Left lung (tissue), 10 donors: ENCODE results near the gene ZNF277. TPM values are rescaled to one million over a fixed set of nuclear protein-coding genes. Genes with fewer than 3 reads are reported as not detected.

Experiments used
- ATAC-seq: fragments of 200-7000 bp; cut with Tn5 transposase; one replicate; pipeline ENCODE4 v1.9.1; 2020; ENCODE audit warnings: moderate library complexity
- DNase-seq, 4 donors: peaks; one replicate each; pipeline ENCODE4 v3.0.0-alpha.2; 2013 to 2020
- H3K27ac ChIP-seq, 2 donors: fragments of 200-600 bp; sonication (generic) in 1 of 2; one replicate each; pipeline versions ENCODE4 v1.5.0 to v1.8.0; 2020 to 2021
- H3K27me3 ChIP-seq, 2 donors: fragments of 200-600 bp; sonication (generic) in 1 of 2; one replicate each; pipeline versions ENCODE4 v1.5.0 to v1.8.0; 2020 to 2021
- H3K36me3 ChIP-seq, 2 donors: fragments of 200-600 bp; sonication (generic) in 1 of 2; one replicate each; pipeline versions ENCODE4 v1.5.0 to v1.8.0; 2020 to 2021
- H3K4me1 ChIP-seq, 2 donors: fragments of 200-600 bp; one replicate each; pipeline ENCODE4 v1.8.0; 2021
- H3K4me3 ChIP-seq, 2 donors: fragments of 200-600 bp; sonication (generic) in 1 of 2; one replicate each; pipeline versions ENCODE4 v1.5.0 to v1.8.0; 2020 to 2021; ENCODE audit warnings: mild to moderate bottlenecking in 1 of 2
- H3K9me3 ChIP-seq, 2 donors: fragments of 200-600 bp; sonication (generic) in 1 of 2; one replicate each; pipeline versions ENCODE4 v1.5.0 to v1.8.0; 2020 to 2021
- intact Hi-C, 2 donors: fragments of 100-400 bp; cut with DNase I; formaldehyde crosslinking; loops; one replicate each; pipeline versions ENCODE4 v1.11.2 to v1.14.2; 2022
- polyA plus RNA-seq, 6 donors: library from polyadenylated mRNA; unstranded; fragments of 120-200 nt; gene quantifications; one replicate each; pipeline ENCODE4 v1.2.1, GENCODE V29; 2013; ENCODE audit not compliant: insufficient read length in 6 of 6
- total RNA-seq, 2 donors: library from RNA; stranded (reverse); fragmentation: NEBNext Ultra II Directional; extraction: Animal tissue kit (Norgen Biotek cat#: 25700); gene quantifications; one replicate each; pipeline ENCODE4 v1.2.1, GENCODE V29; 2021
- TF ChIP-seq, protein P1 (sequence below), 2 donors: fragments of 200-600 bp; sonication (generic) in 1 of 2; IDR thresholded peaks; one replicate each; pipeline versions ENCODE4 v1.5.0 to v1.8.0; 2021; ENCODE audit warnings: antibody characterized with exemption in 2 of 2
- donor health status: DM: no; HTN: yes; CAD: no.
- donor health status: DM: no; HTN: no; CAD: no.

Gene ZNF277
- total and polyA plus RNA-seq, 8 donors = 19.8 to 41.0 (median 34.5) TPM

GRCh38 chr7:112361154-112361553, 154.7 kb downstream of the ZNF277 start:
- H3K4me3 ChIP-seq = no peak overlapping the region
- H3K27ac ChIP-seq = peak overlapping the region; percentile 1 to 25
- peaks cover 0 to 13% of the 10 kb centered on the region in 2 donors for H3K4me1 ChIP-seq
- H3K36me3 ChIP-seq = no peaks in the 10 kb centered on the region
- no peaks in the 10 kb centered on the region for H3K27me3 ChIP-seq
- intact Hi-C loops = no loop called here
- DNase-seq = no peak
- peak; percentile 61 for ATAC-seq
- TF ChIP-seq, protein P1, sequence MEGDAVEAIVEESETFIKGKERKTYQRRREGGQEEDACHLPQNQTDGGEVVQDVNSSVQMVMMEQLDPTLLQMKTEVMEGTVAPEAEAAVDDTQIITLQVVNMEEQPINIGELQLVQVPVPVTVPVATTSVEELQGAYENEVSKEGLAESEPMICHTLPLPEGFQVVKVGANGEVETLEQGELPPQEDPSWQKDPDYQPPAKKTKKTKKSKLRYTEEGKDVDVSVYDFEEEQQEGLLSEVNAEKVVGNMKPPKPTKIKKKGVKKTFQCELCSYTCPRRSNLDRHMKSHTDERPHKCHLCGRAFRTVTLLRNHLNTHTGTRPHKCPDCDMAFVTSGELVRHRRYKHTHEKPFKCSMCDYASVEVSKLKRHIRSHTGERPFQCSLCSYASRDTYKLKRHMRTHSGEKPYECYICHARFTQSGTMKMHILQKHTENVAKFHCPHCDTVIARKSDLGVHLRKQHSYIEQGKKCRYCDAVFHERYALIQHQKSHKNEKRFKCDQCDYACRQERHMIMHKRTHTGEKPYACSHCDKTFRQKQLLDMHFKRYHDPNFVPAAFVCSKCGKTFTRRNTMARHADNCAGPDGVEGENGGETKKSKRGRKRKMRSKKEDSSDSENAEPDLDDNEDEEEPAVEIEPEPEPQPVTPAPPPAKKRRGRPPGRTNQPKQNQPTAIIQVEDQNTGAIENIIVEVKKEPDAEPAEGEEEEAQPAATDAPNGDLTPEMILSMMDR (IDR thresholded peaks at IDR 0.05) = no peak
- no peaks in the 10 kb centered on the region for H3K9me3 ChIP-seq

- Histone ChIP-seq H3K4me1 (peaks cover 0 to 13% of the 10 kb centered on the region in 2 donors), H3K9me3 (no peaks in the 10 kb centered on the region), H3K36me3 (no peaks in the 10 kb centered on the region), H3K27ac (peak overlapping the region; percentile 25 to 53), H3K27me3 (no peaks in the 10 kb centered on the region), H3K4me3 (no peak overlapping the region)
- ATAC-seq = peak; percentile 72
- TF ChIP-seq, protein P1 (IDR thresholded peaks at IDR 0.05) = no peak
- intact Hi-C loops = no loop called here
- no peak for DNase-seq
Observed at GRCh38 chr7:112362053-112362650, 155.7 kb downstream of the ZNF277 start.

- Histone ChIP-seq H3K4me1 (peaks cover 0 to 13% of the 10 kb centered on the region in 2 donors), H3K36me3 (no peaks in the 10 kb centered on the region), H3K27me3 (no peaks in the 10 kb centered on the region), H3K4me3 (no peak overlapping the region), H3K9me3 (no peaks in the 10 kb centered on the region), H3K27ac (peak overlapping the region in 1 of 2 donors; percentile 53)
- peak in 3 of 4 donors; percentile 38 to 67 (median 64) for DNase-seq
- intact Hi-C loops = no loop called here
- TF ChIP-seq, protein P1 (IDR thresholded peaks at IDR 0.05) = no peak
- ATAC-seq = peak; percentile 75
Observed at GRCh38 chr7:112362731-112363131, 156.2 kb downstream of the ZNF277 start.

DNA sequence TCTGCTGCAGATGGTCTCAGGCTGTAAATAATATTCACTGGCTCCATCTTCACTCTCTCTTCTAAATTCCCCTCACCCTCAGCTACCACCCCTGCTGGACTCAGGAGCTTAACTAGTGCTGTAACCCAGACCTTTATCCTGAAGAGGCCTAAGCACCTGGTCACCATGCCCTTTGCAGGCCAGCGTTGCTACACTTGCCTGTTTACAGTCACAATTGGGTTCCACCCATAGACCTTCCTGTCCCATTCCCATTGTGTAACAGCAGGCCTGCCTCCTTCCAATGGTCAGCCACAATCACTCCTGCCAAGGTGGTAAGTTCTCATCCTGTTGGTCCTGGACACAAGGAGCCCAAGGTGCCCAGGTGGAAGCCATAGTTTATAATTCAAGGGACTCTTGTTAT, 157.9 kb downstream of the ZNF277 start:
- Histone ChIP-seq H3K9me3 (no peaks in the 10 kb centered on the region), H3K36me3 (no peaks in the 10 kb centered on the region), H3K4me1 (peaks cover 0 to 13% of the 10 kb centered on the region in 2 donors), H3K27me3 (no peaks in the 10 kb centered on the region), H3K4me3 (no peak overlapping the region), H3K27ac (no peak overlapping the region)
- intact Hi-C loops = no loop called here
- DNase-seq = no peak
- TF ChIP-seq, protein P1 (IDR thresholded peaks at IDR 0.05) = no peak
- no peak for ATAC-seq

GRCh38 chr7:112365551-112365950, 159.1 kb downstream of the ZNF277 start:
- intact Hi-C loops = no loop called here
- ATAC-seq = no peak
- TF ChIP-seq, protein P1 (IDR thresholded peaks at IDR 0.05) = no peak
- no peaks in the 10 kb centered on the region for H3K36me3 ChIP-seq
- H3K4me1 ChIP-seq = peaks cover 0 to 8% of the 10 kb centered on the region in 2 donors
- H3K27ac ChIP-seq = no peak overlapping the region
- no peak for DNase-seq
- no peak overlapping the region for H3K4me3 ChIP-seq
- H3K9me3 ChIP-seq = no peaks in the 10 kb centered on the region
- H3K27me3 ChIP-seq = no peaks in the 10 kb centered on the region
